GM21367 (cell line): ENCODE data around the gene DCD.
"Not testable (repeated sequence)": the region's sequence is repeated elsewhere in the genome, so short reads cannot be mapped to it uniquely, and the experiment has no call there.

Experiments
- ATAC-seq: cut with Tn5 transposase; IDR thresholded peaks from one replicate; pipeline ENCODE4 v1.9.1; 2021; ENCODE audit not compliant: unreplicated experiment

The DCD gene

GRCh38 chr12:54654926-54655325, 6.8 kb upstream of the DCD start:
- no peak for ATAC-seq

DNA sequence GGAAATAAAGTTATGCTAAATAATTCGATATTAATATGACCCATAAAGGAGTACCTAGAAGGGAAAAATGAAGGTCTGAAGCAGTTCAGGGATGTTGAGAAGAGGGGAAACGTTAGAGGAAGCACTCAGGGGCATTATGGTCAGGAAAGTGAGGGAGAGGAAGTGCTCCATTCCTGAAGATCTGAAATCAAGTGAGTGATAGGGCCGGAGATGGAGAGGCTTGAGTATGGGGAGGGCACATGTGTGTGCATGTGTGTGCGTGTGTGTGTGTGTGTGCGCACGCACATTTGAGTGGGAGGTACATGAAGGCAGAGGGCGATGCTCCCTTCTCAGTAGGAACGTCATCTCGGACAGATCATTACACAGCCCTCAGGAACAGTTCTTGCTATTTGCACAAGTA, 4.9 kb upstream of the DCD start:
- ATAC-seq, result no peak

- no peak for ATAC-seq
Observed at GRCh38 chr12:54650889-54651288, 2.7 kb upstream of the DCD start.

GRCh38 chr12:54650409-54650808, 2.2 kb upstream of the DCD start:
- ATAC-seq, result no peak

GRCh38 chr12:54649825-54650224, 1.7 kb upstream of the DCD start:
- ATAC-seq, result no peak

- no peak for ATAC-seq
Observed at GRCh38 chr12:54641554-54641953, 6.6 kb downstream of the DCD start.

DNA sequence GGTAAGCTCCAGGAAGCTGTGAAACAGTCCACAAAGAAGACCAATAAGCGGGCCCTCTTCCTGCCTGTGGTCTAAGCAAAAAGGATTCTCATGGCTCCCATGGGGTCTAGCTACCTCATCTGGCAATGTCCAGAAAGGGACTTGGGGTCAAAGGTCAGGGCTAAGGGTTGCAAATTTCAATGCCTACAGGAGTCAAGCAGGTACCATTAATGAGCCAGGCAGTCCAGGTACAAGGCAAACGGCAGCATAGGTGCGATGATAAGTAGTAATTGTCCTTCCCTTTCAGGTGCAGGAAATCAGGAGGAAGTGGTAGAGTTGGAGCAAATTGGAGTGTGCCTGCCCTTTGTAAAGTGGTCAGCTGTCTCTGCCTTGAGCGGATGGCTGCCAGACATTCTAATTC, 7.1 kb downstream of the DCD start:
- ATAC-seq, result no peak

DNA sequence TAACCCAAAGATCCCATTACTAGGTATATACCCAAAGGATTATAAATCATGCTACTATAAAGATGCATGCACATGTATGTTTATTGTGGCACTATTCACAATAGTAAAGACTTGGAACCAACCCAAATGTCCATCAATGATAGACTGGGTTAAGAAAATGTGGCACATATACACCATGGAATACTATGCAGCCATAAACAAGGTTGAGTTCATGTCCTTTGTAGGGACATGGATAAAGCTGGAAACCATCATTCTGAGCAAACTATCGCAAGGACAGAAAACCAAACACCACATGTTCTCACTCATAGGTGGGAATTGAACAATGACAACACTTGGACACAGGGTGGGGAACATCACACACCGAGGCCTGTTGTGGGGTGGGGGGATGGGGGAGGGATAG, 9.1 kb downstream of the DCD start:
- not testable (repeated sequence) for ATAC-seq

DNA sequence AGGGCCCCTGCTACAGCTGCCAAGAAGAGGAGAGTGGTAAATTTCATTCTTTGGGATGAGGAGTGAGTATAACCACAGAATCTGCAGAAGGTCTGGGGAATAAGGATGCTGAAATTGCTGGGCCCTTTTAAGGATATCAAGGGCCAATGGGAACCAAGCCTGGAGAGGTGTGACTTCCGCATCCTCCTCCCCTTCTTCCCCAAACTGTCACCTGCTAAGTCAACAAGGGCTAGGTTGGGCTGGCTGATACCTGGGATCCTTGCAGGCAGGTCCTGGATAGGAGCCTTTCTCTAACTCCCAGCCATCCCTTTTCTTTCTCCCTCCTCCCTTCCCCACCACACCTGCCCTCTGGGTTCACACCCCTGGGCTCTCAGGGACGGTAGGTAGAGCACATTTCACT, 13.4 kb downstream of the DCD start, which contains the start of gene LACRT:
Gene LACRT, minus strand, starts transcription at position 101 of the 400 bp plus-strand sequence. Its CDS starts 54 bp downstream, at position 47.
- ATAC-seq, result no peak

GRCh38 chr12:54631988-54632728, 16.0 kb downstream of the DCD start:
- ATAC-seq, result no peak

DNA sequence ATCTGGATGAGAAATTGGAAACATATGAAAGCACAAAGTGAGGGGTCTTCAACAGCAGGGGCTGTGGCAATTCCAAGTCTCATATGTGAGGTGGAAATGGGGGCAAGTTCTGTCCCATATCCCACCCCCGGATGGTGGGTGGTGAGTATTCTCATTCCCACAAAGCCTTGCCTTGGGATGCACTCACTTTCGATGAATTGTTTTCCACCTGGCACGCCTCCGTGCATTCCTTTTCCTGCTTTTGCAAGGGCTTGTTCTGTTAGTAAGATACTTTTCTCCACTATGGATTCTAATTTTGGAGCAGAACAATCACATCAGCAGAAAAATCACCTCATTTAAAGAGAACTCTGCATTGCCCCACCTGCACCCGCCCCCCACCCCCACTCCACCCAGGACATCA, 16.6 kb downstream of the DCD start:
- ATAC-seq, result no peak

DNA sequence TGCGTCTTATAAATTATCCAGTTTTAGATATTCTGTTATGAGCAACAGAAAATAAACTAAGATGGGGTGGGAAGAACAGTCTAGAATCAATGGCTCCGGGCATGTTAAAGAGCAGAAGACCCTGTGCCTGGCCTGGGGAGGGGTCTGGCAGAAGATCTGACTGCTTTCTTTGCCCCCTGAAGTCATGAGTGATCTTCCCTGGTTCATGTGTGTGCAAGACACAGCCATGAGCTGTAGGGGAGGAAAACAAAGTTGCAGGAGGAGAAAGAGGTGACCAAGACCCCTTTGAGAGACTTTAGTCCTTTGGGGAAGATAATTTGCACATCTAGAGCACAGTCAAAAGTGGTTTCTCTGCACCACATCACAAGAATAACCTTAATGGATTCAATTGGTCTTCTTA, 18.2 kb downstream of the DCD start:
- ATAC-seq, result no peak

- ATAC-seq, result no peak
Observed at GRCh38 chr12:54628186-54628846, 19.8 kb downstream of the DCD start.

GRCh38 chr12:54627304-54627703, 20.9 kb downstream of the DCD start:
- no peak for ATAC-seq

- no peak for ATAC-seq
Observed at GRCh38 chr12:54625598-54625997, 22.6 kb downstream of the DCD start.

GRCh38 chr12:54624315-54625279, 23.6 kb downstream of the DCD start:
- ATAC-seq, result no peak

DNA sequence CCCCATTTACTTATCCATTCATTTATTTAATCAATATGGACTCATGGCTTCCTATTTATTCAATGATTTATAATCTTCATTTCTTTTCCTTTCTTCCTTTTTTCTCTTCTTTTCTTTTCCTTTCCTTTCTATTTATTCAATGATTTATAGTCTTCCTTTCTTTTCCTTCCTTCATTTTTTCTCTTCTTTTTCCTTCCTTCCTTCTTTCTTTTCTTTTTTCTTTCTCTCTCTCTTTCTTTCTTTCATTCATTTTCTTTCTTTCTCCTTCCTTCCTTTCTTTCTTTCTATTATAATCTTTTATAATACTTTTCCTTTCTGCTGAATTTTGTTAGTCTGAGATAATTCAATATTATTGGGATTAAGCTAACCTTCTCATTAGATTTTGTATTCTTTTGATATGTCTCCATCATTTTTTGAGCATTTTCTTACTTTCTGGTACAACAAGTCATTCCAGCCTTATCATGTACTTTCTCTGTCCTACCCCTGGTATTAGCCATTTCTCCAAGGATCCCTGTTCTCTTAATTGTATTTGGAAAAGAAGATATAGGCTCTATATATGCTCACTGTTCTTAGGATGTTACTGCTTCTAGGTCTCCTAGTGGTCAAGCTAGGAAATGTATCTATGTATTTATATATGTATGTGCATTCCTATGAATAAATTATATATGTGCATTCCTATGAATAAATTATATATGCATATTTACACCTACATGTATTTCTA, 25.5 kb downstream of the DCD start:
- ATAC-seq, result no peak

DNA sequence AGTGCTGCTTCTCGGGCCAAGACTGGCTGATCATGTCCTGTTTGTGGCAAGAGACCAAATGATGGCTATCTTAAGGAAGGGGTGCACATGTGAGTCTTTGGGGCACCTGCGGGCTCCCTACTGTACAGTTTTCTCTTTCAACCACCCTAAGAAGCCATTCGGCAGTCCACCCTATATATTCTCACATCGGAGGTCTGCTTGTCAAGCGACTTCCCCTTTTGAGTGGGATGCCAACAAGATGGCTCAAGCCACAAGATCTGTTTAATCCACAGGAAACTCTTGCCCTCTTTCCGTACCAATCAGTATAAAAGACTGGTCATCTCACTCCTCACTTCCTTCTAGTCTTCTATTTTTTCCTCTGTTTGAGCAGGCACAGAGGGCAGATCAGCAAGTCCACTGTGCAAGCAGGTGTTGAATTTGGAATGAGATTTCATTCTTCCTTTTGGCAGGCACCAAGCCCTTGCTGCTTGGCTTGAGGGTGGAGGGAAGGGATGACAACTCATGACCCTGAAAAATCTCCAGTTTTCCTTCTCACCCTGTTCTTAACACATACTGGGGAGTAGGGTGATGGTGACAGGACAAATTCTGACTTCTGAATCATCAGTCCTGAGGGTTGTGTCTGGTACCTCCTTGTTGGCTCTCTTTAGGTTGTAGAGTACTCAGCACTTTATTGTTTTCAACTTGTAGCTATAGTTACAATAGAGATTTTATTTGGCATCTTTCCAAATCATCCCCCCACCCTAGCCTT, 31.1 kb downstream of the DCD start:
- no peak for ATAC-seq

DNA sequence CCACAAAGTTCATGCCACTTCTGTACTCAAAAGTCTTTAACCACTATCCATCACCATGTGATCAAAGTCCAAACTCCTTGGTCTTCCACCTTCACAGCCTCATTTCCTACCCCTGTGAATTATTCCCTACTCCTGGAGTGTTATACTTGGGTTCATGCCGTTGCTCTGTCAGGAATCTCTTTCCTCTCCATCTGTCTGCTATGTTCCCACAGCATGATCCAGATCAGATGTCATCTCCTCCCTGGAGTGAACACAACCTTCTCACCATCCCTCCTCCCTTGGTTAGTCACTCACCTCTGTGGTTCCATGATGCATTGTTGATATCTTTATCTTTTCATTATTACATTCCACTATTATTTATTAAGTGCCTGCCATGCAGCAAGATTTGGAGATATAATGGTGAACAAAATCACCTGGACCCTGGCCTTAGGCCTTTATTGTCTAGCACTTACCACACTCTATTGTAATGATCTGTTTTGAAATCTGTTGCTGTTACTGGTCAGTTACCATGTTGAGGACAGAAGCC, 35.9 kb downstream of the DCD start:
- no peak for ATAC-seq

DNA sequence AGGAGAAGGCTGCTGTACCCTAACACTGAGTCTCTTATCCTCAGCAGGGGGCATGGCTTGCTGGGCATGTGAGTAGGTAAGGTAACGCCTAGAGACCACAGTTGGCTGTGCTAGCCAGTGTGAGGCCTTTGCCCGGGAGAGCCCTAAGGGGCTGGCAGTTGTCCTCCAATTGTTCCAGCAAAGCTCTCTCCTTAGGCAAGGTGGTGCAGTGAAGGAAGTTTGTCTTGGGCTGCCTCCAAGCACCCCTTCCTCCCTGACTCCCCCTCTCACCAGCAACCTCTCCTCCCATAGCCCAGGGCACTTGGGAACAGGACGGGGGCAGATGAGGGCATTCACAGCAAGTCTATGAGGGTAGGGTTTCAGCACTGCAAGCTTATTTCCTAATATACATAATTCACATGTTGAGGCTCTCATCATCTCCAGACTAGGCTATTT, 36.4 kb downstream of the DCD start:
- no peak for ATAC-seq
